GM12878 (cell line): Measurements from ENCODE around the gene SCGB1A1.

ENCODE experiments used
- ASH2L ChIP-seq: fragments of 300-600, 200-600 bp; sonication (generic); IDR thresholded peaks from 2 replicates; pipeline ENCODE4 v1.6.1; 2017; ENCODE audit warnings: low read depth, mild to moderate bottlenecking, borderline replicate concordance
- BACH1 ChIP-seq: fragments of 450-650 bp; IDR thresholded peaks from 2 replicates; pipeline ENCODE4 v1.6.1; 2017; ENCODE audit warnings: mild to moderate bottlenecking, borderline replicate concordance
- BCL11A ChIP-seq: IDR thresholded peaks from 2 replicates; pipeline ENCODE4 v1.6.1; 2011; ENCODE audit warnings: low read depth, low read length
- CTCF ChIP-seq, 3 experiments: IDR thresholded peaks in 2 of 3; conservative IDR thresholded peaks in 1 of 3; 2 replicates each; pipeline ENCODE4 v1.5.1; 2011; ENCODE audit warnings: low read depth in 3 of 3, low read length in 3 of 3, mild to moderate bottlenecking in 3 of 3, control low read depth in 2 of 3, moderate library complexity in 2 of 3, inconsistent platforms in 1 of 3, mixed read lengths in 1 of 3; ENCODE audit not compliant: control insufficient read depth in 2 of 3, insufficient read depth in 1 of 3; ENCODE audit errors: extremely low read depth in 1 of 3
- NBN ChIP-seq: fragments of 450-650 bp; IDR thresholded peaks from 2 replicates; pipeline ENCODE4 v1.6.1; 2016
- PBX3 ChIP-seq: IDR thresholded peaks from 2 replicates; pipeline ENCODE4 v1.6.1; 2011; ENCODE audit warnings: mild to moderate bottlenecking, low read depth, low read length, moderate library complexity; ENCODE audit not compliant: insufficient replicate concordance
- POLR2A ChIP-seq: IDR thresholded peaks from 2 replicates; pipeline ENCODE4 v1.6.1; 2011; ENCODE audit warnings: low read depth, mild to moderate bottlenecking, low read length
- POLR2AphosphoS5 ChIP-seq: IDR thresholded peaks from 2 replicates; pipeline ENCODE4 v1.6.1; 2011; ENCODE audit warnings: mild to moderate bottlenecking, low read length, inconsistent platforms
- RFX5 ChIP-seq: IDR thresholded peaks from 2 replicates; pipeline ENCODE4 v1.6.1; 2011; ENCODE audit warnings: low read depth, low read length, improper control_type of control experiment
- SIN3A ChIP-seq: IDR thresholded peaks from 2 replicates; pipeline ENCODE4 v1.6.1; 2012; ENCODE audit warnings: low read depth, low read length, improper control_type of control experiment
- STAT1 ChIP-seq: fragments of 450-650 bp; conservative IDR thresholded peaks from 2 replicates; pipeline ENCODE4 v1.6.1; 2014; ENCODE audit warnings: antibody characterized with exemption, mild to moderate bottlenecking
- USF1 ChIP-seq: IDR thresholded peaks from 2 replicates; pipeline ENCODE4 v1.6.1; 2011; ENCODE audit warnings: borderline replicate concordance, low read depth, mild to moderate bottlenecking, moderate library complexity, mixed read lengths, low read length; ENCODE audit not compliant: insufficient read depth; ENCODE audit errors: extremely low read length
- ZNF217 ChIP-seq: fragments of 450-650 bp; IDR thresholded peaks from 2 replicates; pipeline ENCODE4 v1.6.1; 2017; ENCODE audit warnings: antibody characterized with exemption, mild to moderate bottlenecking

- TF ChIP-seq PBX3 (no peak), NBN (no peak), POLR2AphosphoS5 (no peak), BCL11A (no peak), CTCF (IDR thresholded peaks at IDR 0.05 in 2 of 3, conservative IDR thresholded peaks at IDR 0.05 in 1 of 3; ENCODE audit: control insufficient read depth in 2 of 3, extremely low read depth in 1 of 3, insufficient read depth in 1 of 3, low read depth in 3 of 3, low read length in 3 of 3) (no peak), STAT1 (no peak), USF1 (no peak), ASH2L (no peak), RFX5 (no peak), ZNF217 (no peak), BACH1 (no peak), SIN3A (no peak), POLR2A (no peak)
These were observed 18.8 kb downstream of the SCGB1A1 start for GRCh38 chr11:62437616-62438015.
